ENCODE data around the gene GLRB.

- TF ChIP-seq CTCF (IDR thresholded peaks at IDR 0.05 in 4 of 5, conservative IDR thresholded peaks at IDR 0.05 in 1 of 5), result no peak
- TF ChIP-seq POLR2A (IDR thresholded peaks at IDR 0.05), result no peak
These were observed 40.5 kb upstream of the GLRB start for GRCh38 chr4:157035471-157035870.
